Stomach smooth muscle (tissue), 2 donors: ENCODE data around the gene COL15A1.
A peak's percentile ranks its signal among the peaks of the same experiment; 100 is the strongest.

ENCODE experiments used
- H3K27ac ChIP-seq: one replicate; pipeline ENCODE4 v1.7.0; 2013; ENCODE audit warnings: mild to moderate bottlenecking, low read length, inconsistent platforms
- H3K27me3 ChIP-seq, 2 donors: one replicate each; pipeline ENCODE4 v1.7.0; 2013; ENCODE audit warnings: low read length in 2 of 2; ENCODE audit not compliant: insufficient read depth in 2 of 2, control insufficient read depth in 1 of 2
- H3K36me3 ChIP-seq, 2 donors: one replicate each; pipeline ENCODE4 v1.7.0; 2013; ENCODE audit warnings: low read length in 2 of 2; ENCODE audit not compliant: control insufficient read depth in 2 of 2, insufficient read depth in 2 of 2
- H3K4me1 ChIP-seq: one replicate; pipeline ENCODE4 v1.7.0; 2013; ENCODE audit warnings: low read length; ENCODE audit not compliant: control insufficient read depth, insufficient read depth
- H3K4me3 ChIP-seq, 2 donors: one replicate each; pipeline ENCODE4 v1.7.0; 2013; ENCODE audit warnings: low read length in 2 of 2
- H3K9ac ChIP-seq, 2 donors: one replicate each; pipeline ENCODE4 v1.7.0; 2013; ENCODE audit warnings: low read length in 2 of 2, mild to moderate bottlenecking in 1 of 2
- H3K9me3 ChIP-seq, 2 donors: one replicate each; pipeline ENCODE4 v1.7.0; 2013; ENCODE audit warnings: low read length in 2 of 2; ENCODE audit not compliant: control insufficient read depth in 2 of 2
- donor health status: healthy.
- donor health status: Pancreatic carcinoma.

Gene COL15A1

GRCh38 chr9:99025616-99026270 is 82.0 kb downstream of the COL15A1 start:
- no peak overlapping the region for H3K9ac ChIP-seq
- H3K4me3 ChIP-seq, result no peak overlapping the region
- no peaks in the 10 kb centered on the region for H3K9me3 ChIP-seq
- no peak overlapping the region for H3K27ac ChIP-seq
- no peaks in the 10 kb centered on the region for H3K27me3 ChIP-seq
- peaks cover 12% of the 10 kb centered on the region for H3K4me1 ChIP-seq
- H3K36me3 ChIP-seq, result peaks cover 55 to 56% of the 10 kb centered on the region in 2 donors

- no peak overlapping the region for H3K27ac ChIP-seq
- no peak overlapping the region for H3K4me3 ChIP-seq
- no peaks in the 10 kb centered on the region for H3K9me3 ChIP-seq
- no peak overlapping the region for H3K9ac ChIP-seq
- peaks cover 52 to 57% of the 10 kb centered on the region in 2 donors for H3K36me3 ChIP-seq
- peaks cover 12% of the 10 kb centered on the region for H3K4me1 ChIP-seq
- no peaks in the 10 kb centered on the region for H3K27me3 ChIP-seq
Observed at GRCh38 chr9:99026271-99026955, 82.7 kb downstream of the COL15A1 start.

- Histone ChIP-seq H3K36me3 (peaks cover 51 to 52% of the 10 kb centered on the region in 2 donors), H3K4me1 (peaks cover 12% of the 10 kb centered on the region), H3K9ac (no peak overlapping the region), H3K4me3 (no peak overlapping the region), H3K9me3 (no peaks in the 10 kb centered on the region), H3K27me3 (no peaks in the 10 kb centered on the region), H3K27ac (no peak overlapping the region)
Observed at GRCh38 chr9:99026956-99027298, 83.2 kb downstream of the COL15A1 start.

GRCh38 chr9:99027443-99027842 is 83.7 kb downstream of the COL15A1 start:
- H3K36me3 ChIP-seq, result peaks cover 46 to 47% of the 10 kb centered on the region in 2 donors

GRCh38 chr9:99029083-99029645 is 85.5 kb downstream of the COL15A1 start:
- Histone ChIP-seq H3K9ac (no peak overlapping the region), H3K9me3 (no peaks in the 10 kb centered on the region), H3K27ac (no peak overlapping the region), H3K36me3 (peaks cover 40 to 41% of the 10 kb centered on the region in 2 donors), H3K27me3 (no peaks in the 10 kb centered on the region), H3K4me3 (no peak overlapping the region), H3K4me1 (peaks cover 5% of the 10 kb centered on the region)

More at GRCh38 chr9:99027443-99027842, 83.7 kb downstream of the COL15A1 start:
- H3K4me3 ChIP-seq, result no peak overlapping the region
- no peaks in the 10 kb centered on the region for H3K9me3 ChIP-seq
- no peak overlapping the region for H3K9ac ChIP-seq
- no peak overlapping the region for H3K27ac ChIP-seq
- no peaks in the 10 kb centered on the region for H3K27me3 ChIP-seq
- H3K4me1 ChIP-seq, result peaks cover 12% of the 10 kb centered on the region

GRCh38 chr9:99030092-99030511 is 86.4 kb downstream of the COL15A1 start:
- no peaks in the 10 kb centered on the region for H3K9me3 ChIP-seq
- H3K27me3 ChIP-seq, result no peaks in the 10 kb centered on the region
- H3K27ac ChIP-seq, result peak overlapping the region; percentile 49
- H3K9ac ChIP-seq, result no peak overlapping the region
- peaks cover 5% of the 10 kb centered on the region for H3K4me1 ChIP-seq
- H3K4me3 ChIP-seq, result no peak overlapping the region
- peaks cover 39 to 43% of the 10 kb centered on the region in 2 donors for H3K36me3 ChIP-seq

GRCh38 chr9:99030610-99031109 is 87.0 kb downstream of the COL15A1 start:
- H3K36me3 ChIP-seq, result peaks cover 39 to 44% of the 10 kb centered on the region in 2 donors
- no peaks in the 10 kb centered on the region for H3K27me3 ChIP-seq
- H3K9me3 ChIP-seq, result no peaks in the 10 kb centered on the region
- no peak overlapping the region for H3K4me3 ChIP-seq
- H3K4me1 ChIP-seq, result peaks cover 5% of the 10 kb centered on the region
- no peak overlapping the region for H3K9ac ChIP-seq
- peak overlapping the region; percentile 49 for H3K27ac ChIP-seq

- Histone ChIP-seq H3K9me3 (no peaks in the 10 kb centered on the region), H3K4me3 (no peak overlapping the region), H3K9ac (no peak overlapping the region), H3K4me1 (peaks cover 5% of the 10 kb centered on the region), H3K27ac (peak overlapping the region; percentile 49), H3K36me3 (peaks cover 38 to 44% of the 10 kb centered on the region in 2 donors), H3K27me3 (no peaks in the 10 kb centered on the region)
Observed at GRCh38 chr9:99031319-99031718, 87.6 kb downstream of the COL15A1 start.

- Histone ChIP-seq H3K9me3 (no peaks in the 10 kb centered on the region), H3K4me3 (no peak overlapping the region), H3K9ac (no peak overlapping the region), H3K27me3 (no peaks in the 10 kb centered on the region), H3K4me1 (peaks cover 5% of the 10 kb centered on the region), H3K36me3 (peaks cover 37 to 44% of the 10 kb centered on the region in 2 donors), H3K27ac (no peak overlapping the region)
Observed at GRCh38 chr9:99031994-99032393, 88.3 kb downstream of the COL15A1 start.

GRCh38 chr9:99034149-99034548 is 90.4 kb downstream of the COL15A1 start:
- H3K27me3 ChIP-seq, result no peaks in the 10 kb centered on the region
- H3K4me3 ChIP-seq, result no peak overlapping the region
- H3K27ac ChIP-seq, result no peak overlapping the region
- no peak overlapping the region for H3K9ac ChIP-seq
- peaks cover 5% of the 10 kb centered on the region for H3K4me1 ChIP-seq
- peaks cover 33 to 52% of the 10 kb centered on the region in 2 donors for H3K36me3 ChIP-seq
- no peaks in the 10 kb centered on the region for H3K9me3 ChIP-seq
